Transverse colon (tissue), 4 donors: ENCODE measurements around the gene PPP2R2C. TPM values are rescaled to one million over a fixed set of nuclear protein-coding genes. Genes with fewer than 3 reads are reported as not detected.

Experiments
- DNase-seq: peaks from one replicate; pipeline ENCODE4 v3.0.0-alpha.2; 2019
- H3K27ac ChIP-seq, 4 donors: fragments of 200-600 bp; sonication (generic); 2 replicates each; pipeline ENCODE4 v1.5.1; 2016 to 2018; ENCODE audit warnings: inconsistent platforms in 4 of 4
- H3K27me3 ChIP-seq: fragments of 200-600 bp; sonication (generic); 2 replicates; pipeline ENCODE4 v1.5.1; 2017; ENCODE audit warnings: inconsistent platforms
- H3K36me3 ChIP-seq, 4 donors: fragments of 200-600 bp; sonication (generic); 2 replicates each; pipeline ENCODE4 v1.5.1; 2017 to 2019; ENCODE audit warnings: inconsistent platforms in 4 of 4
- H3K4me1 ChIP-seq, 4 donors: fragments of 200-600 bp; sonication (generic); 2 replicates each; pipeline ENCODE4 v1.5.1; 2017 to 2020; ENCODE audit warnings: inconsistent platforms in 4 of 4
- H3K4me3 ChIP-seq, 4 donors: fragments of 200-600 bp; sonication (generic); 1 replicate in 1 of 4; 2 replicates in 3 of 4; pipeline versions ENCODE4 v1.5.1 to v1.6.1; 2017 to 2019; ENCODE audit warnings: inconsistent platforms in 4 of 4
- H3K9me3 ChIP-seq, 2 donors: fragments of 200-600 bp; sonication (generic); 2 replicates each; pipeline ENCODE4 v1.5.1; 2017 to 2019; ENCODE audit warnings: inconsistent platforms in 2 of 2
- EP300 ChIP-seq: sonication (generic); formaldehyde crosslinking; IDR thresholded peaks from one replicate; pipeline ENCODE4 v1.6.1; 2017; ENCODE audit warnings: antibody characterized with exemption, low read depth
- POLR2A ChIP-seq: fragments of 450-650 bp; IDR thresholded peaks from one replicate; pipeline ENCODE4 v1.6.1; 2016; ENCODE audit warnings: antibody characterized with exemption, mild to moderate bottlenecking, moderate library complexity
- POLR2AphosphoS5 ChIP-seq, 3 donors: sonication (generic); formaldehyde crosslinking; IDR thresholded peaks; one replicate each; pipeline ENCODE4 v1.6.1; 2016; ENCODE audit warnings: antibody characterized with exemption in 3 of 3
- WGBS, 2 donors: methylation state at CpG; one replicate each; pipeline ENCODE4 v1.1.5; 2018; ENCODE audit warnings: low coverage in 1 of 2; 5-methylcytosine and 5-hydroxymethylcytosine counted together
- in situ Hi-C, 4 donors: fragments of 200-750 bp; cut with MboI; loops; one replicate each; pipeline versions ENCODE4 v1.15.0 to v1.15.1; 2017; ENCODE audit warnings: low sequenced_read_pairs in 3 of 4, low pct_ligation_motif_present in 1 of 4, low pct_unique_long_range_greater_than_20kb in 1 of 4
- intact Hi-C: fragments of 100-400 bp; cut with DNase I; formaldehyde crosslinking; loops from one replicate; pipeline ENCODE4 v1.15.1; 2023; ENCODE audit warnings: low total_unique reads
- total RNA-seq, 4 donors: library from RNA; depleted of rRNA; stranded (reverse); fragments of >200 nt; gene quantifications; one replicate each; pipeline ENCODE4 v1.1.0, GENCODE V29; 2016
- TF ChIP-seq, protein P1 (sequence below), 5 experiments: fragments of 200-600 bp in 3 of 5; fragments of 450-650 bp in 2 of 5; sonication (generic) in 3 of 5; IDR thresholded peaks; 1 replicate in 2 of 5; 2 replicates in 3 of 5; pipeline ENCODE4 v1.5.1; 2016 to 2017; ENCODE audit warnings: antibody characterized with exemption in 5 of 5, inconsistent platforms in 3 of 5, mild to moderate bottlenecking in 2 of 5, moderate library complexity in 1 of 5

PPP2R2C gene
- total RNA-seq, 4 donors from 2014 or later = 0.27 to 8.8 (median 1.7) TPM

DNA sequence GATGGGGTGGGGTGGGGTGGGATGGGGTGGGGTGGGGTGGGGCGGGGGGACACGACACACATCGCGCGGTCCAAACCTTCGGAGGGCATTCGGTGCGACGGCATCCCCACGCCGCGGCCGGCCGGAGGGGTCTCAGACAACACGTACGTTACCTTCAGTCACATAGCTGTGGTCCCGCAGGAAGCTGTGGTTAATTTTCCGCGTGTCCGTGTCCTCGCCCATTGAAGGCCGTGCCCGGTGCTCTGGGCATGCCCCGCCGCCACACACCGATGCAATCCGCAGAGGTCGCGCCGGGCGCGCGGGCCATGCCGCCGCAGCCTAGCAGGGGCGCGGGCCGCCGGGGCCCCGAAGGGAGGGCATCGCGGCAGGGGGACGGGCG lies 417 bp downstream of the PPP2R2C start:
- in situ Hi-C loops (no loop called here), intact Hi-C loops (no loop called here)
- TF ChIP-seq POLR2AphosphoS5 (IDR thresholded peaks at IDR 0.05) (no peak), EP300 (no peak), POLR2A (no peak)
- TF ChIP-seq, protein P1, sequence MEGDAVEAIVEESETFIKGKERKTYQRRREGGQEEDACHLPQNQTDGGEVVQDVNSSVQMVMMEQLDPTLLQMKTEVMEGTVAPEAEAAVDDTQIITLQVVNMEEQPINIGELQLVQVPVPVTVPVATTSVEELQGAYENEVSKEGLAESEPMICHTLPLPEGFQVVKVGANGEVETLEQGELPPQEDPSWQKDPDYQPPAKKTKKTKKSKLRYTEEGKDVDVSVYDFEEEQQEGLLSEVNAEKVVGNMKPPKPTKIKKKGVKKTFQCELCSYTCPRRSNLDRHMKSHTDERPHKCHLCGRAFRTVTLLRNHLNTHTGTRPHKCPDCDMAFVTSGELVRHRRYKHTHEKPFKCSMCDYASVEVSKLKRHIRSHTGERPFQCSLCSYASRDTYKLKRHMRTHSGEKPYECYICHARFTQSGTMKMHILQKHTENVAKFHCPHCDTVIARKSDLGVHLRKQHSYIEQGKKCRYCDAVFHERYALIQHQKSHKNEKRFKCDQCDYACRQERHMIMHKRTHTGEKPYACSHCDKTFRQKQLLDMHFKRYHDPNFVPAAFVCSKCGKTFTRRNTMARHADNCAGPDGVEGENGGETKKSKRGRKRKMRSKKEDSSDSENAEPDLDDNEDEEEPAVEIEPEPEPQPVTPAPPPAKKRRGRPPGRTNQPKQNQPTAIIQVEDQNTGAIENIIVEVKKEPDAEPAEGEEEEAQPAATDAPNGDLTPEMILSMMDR (IDR thresholded peaks at IDR 0.05) = no peak
- Histone ChIP-seq H3K27me3 (peaks cover 69% of the 10 kb centered on the region), H3K36me3 (no peaks in the 10 kb centered on the region), H3K4me1 (peaks cover 0 to 15% (median 5%) of the 10 kb centered on the region in 4 donors), H3K4me3 (no peak overlapping the region), H3K27ac (no peak overlapping the region), H3K9me3 (no peaks in the 10 kb centered on the region)
- DNase-seq = no peak
- WGBS, 2 donors = no CpG with 5 or more reads among the region's 44 CpGs

DNA sequence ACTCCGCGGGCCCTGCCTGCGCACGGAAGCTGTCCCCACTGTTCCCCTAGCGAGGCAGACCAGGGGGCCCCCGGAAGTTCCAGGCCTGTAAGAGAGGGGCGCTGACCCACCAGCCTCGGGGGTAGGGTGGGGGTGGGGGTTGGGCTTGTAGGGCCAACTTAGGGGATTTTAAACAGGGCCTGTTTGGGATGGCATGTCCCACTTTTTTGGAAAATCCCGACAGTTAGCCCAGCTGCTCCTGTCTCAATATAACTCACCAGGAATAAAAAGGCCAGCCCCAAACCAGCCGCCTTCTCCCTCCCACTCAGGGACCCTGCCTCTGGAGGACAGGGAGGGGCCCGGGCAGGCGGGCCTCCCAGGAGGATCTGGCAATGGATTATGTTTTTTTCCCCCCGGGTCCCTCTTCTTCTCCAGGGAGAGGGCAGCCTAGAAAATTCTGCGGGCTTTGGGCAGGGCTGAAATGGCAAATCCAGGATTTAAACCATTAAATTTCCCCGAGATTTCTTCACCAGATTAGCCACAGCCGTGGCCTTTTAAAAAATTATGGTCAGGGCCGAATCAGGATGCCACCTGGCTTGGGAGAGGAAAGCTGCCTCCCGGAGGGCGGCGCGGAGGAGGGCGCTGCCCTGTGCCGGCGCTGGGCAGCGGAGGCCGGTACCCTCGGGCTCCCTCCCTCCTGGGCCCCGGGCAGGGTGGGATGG lies 957 bp downstream of the PPP2R2C start:
- Histone ChIP-seq H3K36me3 (no peaks in the 10 kb centered on the region), H3K27me3 (peaks cover 73% of the 10 kb centered on the region), H3K9me3 (no peaks in the 10 kb centered on the region), H3K27ac (no peak overlapping the region), H3K4me3 (peak overlapping the region in 2 of 4 donors; percentile 33 to 40), H3K4me1 (peaks cover 0 to 15% (median 5%) of the 10 kb centered on the region in 4 donors)
- intact Hi-C loops (no loop called here), in situ Hi-C loops (no loop called here)
- no peak for DNase-seq
- TF ChIP-seq POLR2A (no peak), EP300 (no peak)
- TF ChIP-seq, protein P1 (IDR thresholded peaks at IDR 0.05) = no peak
- WGBS, 2 donors = 9% methylated on average over 13 of the region's 28 CpGs; no CpG with 5 or more reads in 1 of the 2 donors

DNA sequence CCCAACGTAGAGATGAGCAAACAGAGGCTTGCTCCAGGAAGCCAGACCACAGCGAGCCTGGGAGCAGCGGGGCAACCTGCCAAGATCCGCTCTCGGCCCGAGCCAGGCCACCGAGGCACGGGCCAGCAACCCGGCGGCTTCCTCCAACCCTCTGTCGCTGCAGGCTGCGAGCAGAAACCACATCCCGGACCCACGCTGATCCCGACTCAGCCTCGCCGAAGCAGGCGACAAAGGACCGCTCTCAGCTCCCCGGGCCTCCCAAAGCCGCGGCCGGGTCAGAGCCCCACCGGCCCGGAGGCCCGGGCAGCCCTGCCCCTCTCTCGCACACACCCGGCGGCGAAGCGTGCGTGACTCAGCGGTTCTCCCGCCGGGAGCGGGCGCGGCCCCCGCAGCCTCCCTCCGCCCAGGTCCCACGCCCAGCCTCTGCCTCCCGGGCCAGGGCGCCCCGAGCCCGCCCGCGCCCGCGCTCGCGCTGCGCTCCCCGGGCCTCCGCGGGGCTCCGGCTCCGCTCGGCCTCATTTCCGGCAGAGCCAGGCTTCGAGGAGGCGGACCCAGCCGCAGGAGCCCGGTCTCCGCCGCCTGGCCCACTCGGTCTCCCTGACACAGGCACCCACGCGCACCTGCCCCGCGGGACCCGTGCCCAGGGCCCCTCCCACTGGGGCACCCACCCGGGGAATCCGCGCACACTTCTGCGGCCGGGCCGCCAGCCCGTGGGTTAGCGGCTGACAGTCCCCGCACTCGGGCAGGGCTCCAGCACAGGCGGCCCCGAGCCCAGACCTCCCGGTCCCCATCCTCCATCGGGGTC lies 1.7 kb downstream of the PPP2R2C start:
- H3K36me3 ChIP-seq = no peaks in the 10 kb centered on the region
- H3K4me3 ChIP-seq = peak overlapping the region in 3 of 4 donors; percentile 4 to 40 (median 33)
- TF ChIP-seq, protein P1 (IDR thresholded peaks at IDR 0.05) = no peak
- TF ChIP-seq EP300 = no peak
- TF ChIP-seq POLR2AphosphoS5 (IDR thresholded peaks at IDR 0.05) = no peak
- no peak for TF ChIP-seq POLR2A
- H3K9me3 ChIP-seq = no peaks in the 10 kb centered on the region
- intact Hi-C loops = no loop called here
- WGBS, 2 donors = 0 to 2% methylated on average over 5 to 68 of the region's 85 CpGs
- H3K27me3 ChIP-seq = peaks cover 73% of the 10 kb centered on the region
- in situ Hi-C loops = no loop called here
- H3K4me1 ChIP-seq = peaks cover 0 to 15% (median 5%) of the 10 kb centered on the region in 4 donors
- no peak for DNase-seq
- no peak overlapping the region for H3K27ac ChIP-seq

DNA sequence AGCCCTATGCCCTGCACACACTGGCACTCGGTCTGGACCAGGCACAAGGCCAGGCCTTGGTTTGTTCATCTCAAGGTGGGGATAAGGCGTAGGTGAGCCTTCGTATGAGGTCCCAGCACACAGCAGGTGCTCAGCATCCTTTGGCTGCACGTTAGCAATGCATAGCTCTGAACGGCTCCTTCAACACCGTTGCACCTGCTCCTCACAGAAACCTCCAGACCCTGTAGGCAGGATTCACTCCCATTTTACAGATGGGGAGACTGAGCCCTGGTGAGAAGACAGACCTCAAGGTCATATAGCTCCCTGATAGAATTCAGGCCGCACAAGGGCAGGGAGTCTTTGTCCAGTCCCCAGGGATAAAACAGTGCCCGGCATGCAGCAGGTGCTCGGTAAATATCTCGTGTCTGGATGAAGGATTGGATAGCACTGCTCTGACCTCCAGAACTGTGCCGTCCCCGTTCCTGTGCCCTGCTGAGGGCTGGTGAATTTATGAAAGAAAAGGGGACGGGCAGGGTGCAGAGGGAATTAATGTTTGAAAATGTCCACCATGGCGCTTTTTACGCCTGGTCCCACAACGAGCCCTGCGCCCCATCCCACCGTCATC lies 2.4 kb downstream of the PPP2R2C start:
- Histone ChIP-seq H3K9me3 (no peaks in the 10 kb centered on the region), H3K27me3 (peaks cover 73% of the 10 kb centered on the region), H3K36me3 (no peaks in the 10 kb centered on the region), H3K27ac (no peak overlapping the region), H3K4me3 (peak overlapping the region in 2 of 4 donors; percentile 33 to 40), H3K4me1 (peaks cover 0 to 15% (median 5%) of the 10 kb centered on the region in 4 donors)
- TF ChIP-seq EP300 = no peak
- TF ChIP-seq POLR2A = no peak
- in situ Hi-C loops (no loop called here), intact Hi-C loops (no loop called here)
- WGBS, 2 donors = 48% methylated on average over 5 to 18 of the region's 18 CpGs
- no peak for DNase-seq
